Osteoblast (primary cell): Measurements from ENCODE around the gene EXOSC9. TPM values are rescaled to one million over a fixed set of nuclear protein-coding genes. Genes with fewer than 3 reads are reported as not detected.

Experiments used
- DNase-seq: peaks from one replicate; pipeline ENCODE4 v3.0.0; 2011; ENCODE audit warnings: low spot score, mixed read lengths; ENCODE audit not compliant: insufficient read length; ENCODE audit errors: missing footprints
- H2AFZ ChIP-seq: 2 replicates; pipeline ENCODE4 v1.6.0; 2011; ENCODE audit warnings: mild to moderate bottlenecking, low read length
- H3K27ac ChIP-seq: 2 replicates; pipeline ENCODE4 v1.5.1; 2011; ENCODE audit warnings: mild to moderate bottlenecking, low read depth, low read length, moderate library complexity
- H3K27me3 ChIP-seq: 2 replicates; pipeline ENCODE4 v1.6.0; 2012; ENCODE audit warnings: mild to moderate bottlenecking, control low read depth, inconsistent platforms, low read length, moderate library complexity; ENCODE audit not compliant: insufficient read depth
- H3K36me3 ChIP-seq: 2 replicates; pipeline ENCODE4 v1.5.1; 2011; ENCODE audit warnings: mild to moderate bottlenecking, low read length, control low read depth, moderate library complexity; ENCODE audit not compliant: insufficient read depth
- H3K4me1 ChIP-seq: 2 replicates; pipeline ENCODE4 v1.5.1; 2011; ENCODE audit warnings: mild to moderate bottlenecking, low read length, control low read depth, moderate library complexity; ENCODE audit not compliant: insufficient read depth
- H3K4me2 ChIP-seq: 2 replicates; pipeline ENCODE4 v1.6.0; 2011; ENCODE audit warnings: mild to moderate bottlenecking, low read length; ENCODE audit not compliant: insufficient read depth
- H3K4me3 ChIP-seq: fragments of 200-600 bp; sonication (generic); 3 replicates; pipeline ENCODE4 v1.5.1; 2012; ENCODE audit warnings: mild to moderate bottlenecking, low read length, inconsistent platforms; ENCODE audit not compliant: insufficient read depth
- H3K79me2 ChIP-seq: 2 replicates; pipeline ENCODE4 v1.6.0; 2012; ENCODE audit warnings: mild to moderate bottlenecking, low read length, control low read depth, inconsistent platforms; ENCODE audit not compliant: insufficient read depth
- H3K9me3 ChIP-seq: 2 replicates; pipeline ENCODE4 v1.5.1; 2011; ENCODE audit warnings: low read depth, low read length, control low read depth
- H4K20me1 ChIP-seq: 2 replicates; pipeline ENCODE4 v1.6.0; 2012; ENCODE audit warnings: mild to moderate bottlenecking, low read length, control low read depth; ENCODE audit not compliant: insufficient read depth
- CTCF ChIP-seq: IDR thresholded peaks from 2 replicates; pipeline ENCODE4 v1.5.1; 2011; ENCODE audit warnings: mild to moderate bottlenecking, low read depth, low read length, moderate library complexity; ENCODE audit errors: extremely low read depth
- total RNA-seq: library from RNA; depleted of rRNA; stranded (reverse); fragments of >200 nt; gene quantifications from 2 replicates; pipeline ENCODE4 v1.2.3, GENCODE V29; 2012

Gene EXOSC9
- total RNA-seq, 1 donor, result 30.8 TPM

- no peaks in the 10 kb centered on the region for H4K20me1 ChIP-seq
- no peak overlapping the region for H3K4me3 ChIP-seq
- no peaks in the 10 kb centered on the region for H3K9me3 ChIP-seq
- no peaks in the 10 kb centered on the region for H3K4me1 ChIP-seq
- no peaks in the 10 kb centered on the region for H3K36me3 ChIP-seq
- H3K79me2 ChIP-seq, result no peaks in the 10 kb centered on the region
- no peak overlapping the region for H3K4me2 ChIP-seq
- DNase-seq, result no peak
- no peaks in the 10 kb centered on the region for H3K27me3 ChIP-seq
- TF ChIP-seq CTCF, result no peak
- no peak overlapping the region for H3K27ac ChIP-seq
- no peak overlapping the region for H2AFZ ChIP-seq
Measured at GRCh38 chr4:121767166-121767565, 34.0 kb upstream of the EXOSC9 start.

- no peaks in the 10 kb centered on the region for H3K36me3 ChIP-seq
- no peaks in the 10 kb centered on the region for H4K20me1 ChIP-seq
- H3K4me1 ChIP-seq, result no peaks in the 10 kb centered on the region
- no peaks in the 10 kb centered on the region for H3K9me3 ChIP-seq
- no peaks in the 10 kb centered on the region for H3K27me3 ChIP-seq
- DNase-seq, result no peak
- TF ChIP-seq CTCF, result no peak
- H3K27ac ChIP-seq, result no peak overlapping the region
- H3K4me2 ChIP-seq, result no peak overlapping the region
- H3K79me2 ChIP-seq, result no peaks in the 10 kb centered on the region
- no peak overlapping the region for H3K4me3 ChIP-seq
- H2AFZ ChIP-seq, result no peak overlapping the region
Measured at GRCh38 chr4:121769341-121769740, 31.8 kb upstream of the EXOSC9 start.

GRCh38 chr4:121771869-121772268 is 29.3 kb upstream of the EXOSC9 start:
- no peaks in the 10 kb centered on the region for H3K27me3 ChIP-seq
- TF ChIP-seq CTCF, result no peak
- H3K79me2 ChIP-seq, result no peaks in the 10 kb centered on the region
- H2AFZ ChIP-seq, result no peak overlapping the region
- H3K27ac ChIP-seq, result no peak overlapping the region
- DNase-seq, result no peak
- H4K20me1 ChIP-seq, result no peaks in the 10 kb centered on the region
- H3K4me2 ChIP-seq, result no peak overlapping the region
- H3K4me1 ChIP-seq, result no peaks in the 10 kb centered on the region
- no peaks in the 10 kb centered on the region for H3K36me3 ChIP-seq
- no peaks in the 10 kb centered on the region for H3K9me3 ChIP-seq
- H3K4me3 ChIP-seq, result no peak overlapping the region

- TF ChIP-seq CTCF, result no peak
- H3K4me3 ChIP-seq, result no peak overlapping the region
- no peak overlapping the region for H3K4me2 ChIP-seq
Measured at GRCh38 chr4:121773883-121774282, 27.2 kb upstream of the EXOSC9 start.

More at GRCh38 chr4:121773883-121774282, 27.2 kb upstream of the EXOSC9 start:
- no peak for DNase-seq
- no peaks in the 10 kb centered on the region for H3K9me3 ChIP-seq
- H3K4me1 ChIP-seq, result peaks cover 2% of the 10 kb centered on the region
- H3K27ac ChIP-seq, result no peak overlapping the region
- H2AFZ ChIP-seq, result no peak overlapping the region
- H3K79me2 ChIP-seq, result no peaks in the 10 kb centered on the region
- H3K36me3 ChIP-seq, result no peaks in the 10 kb centered on the region
- no peaks in the 10 kb centered on the region for H3K27me3 ChIP-seq
- no peaks in the 10 kb centered on the region for H4K20me1 ChIP-seq
